Astrocyte (in vitro differentiated cells and primary cell): ENCODE measurements around the gene SLC5A7.

ENCODE experiments used
- EZH2 ChIP-seq: IDR thresholded peaks from 2 replicates; pipeline ENCODE4 v1.6.1; 2012; ENCODE audit warnings: mild to moderate bottlenecking, low read length, inconsistent platforms; ENCODE audit not compliant: insufficient read depth
- TF ChIP-seq, protein P1 (sequence below): IDR thresholded peaks from 2 replicates; pipeline ENCODE4 v1.5.1; 2011; ENCODE audit warnings: low read depth, mild to moderate bottlenecking, inconsistent platforms, low read length, moderate library complexity; ENCODE audit not compliant: insufficient read depth

GRCh38 chr2:108031471-108031941, 45.2 kb downstream of the SLC5A7 start:
- TF ChIP-seq, protein P1, sequence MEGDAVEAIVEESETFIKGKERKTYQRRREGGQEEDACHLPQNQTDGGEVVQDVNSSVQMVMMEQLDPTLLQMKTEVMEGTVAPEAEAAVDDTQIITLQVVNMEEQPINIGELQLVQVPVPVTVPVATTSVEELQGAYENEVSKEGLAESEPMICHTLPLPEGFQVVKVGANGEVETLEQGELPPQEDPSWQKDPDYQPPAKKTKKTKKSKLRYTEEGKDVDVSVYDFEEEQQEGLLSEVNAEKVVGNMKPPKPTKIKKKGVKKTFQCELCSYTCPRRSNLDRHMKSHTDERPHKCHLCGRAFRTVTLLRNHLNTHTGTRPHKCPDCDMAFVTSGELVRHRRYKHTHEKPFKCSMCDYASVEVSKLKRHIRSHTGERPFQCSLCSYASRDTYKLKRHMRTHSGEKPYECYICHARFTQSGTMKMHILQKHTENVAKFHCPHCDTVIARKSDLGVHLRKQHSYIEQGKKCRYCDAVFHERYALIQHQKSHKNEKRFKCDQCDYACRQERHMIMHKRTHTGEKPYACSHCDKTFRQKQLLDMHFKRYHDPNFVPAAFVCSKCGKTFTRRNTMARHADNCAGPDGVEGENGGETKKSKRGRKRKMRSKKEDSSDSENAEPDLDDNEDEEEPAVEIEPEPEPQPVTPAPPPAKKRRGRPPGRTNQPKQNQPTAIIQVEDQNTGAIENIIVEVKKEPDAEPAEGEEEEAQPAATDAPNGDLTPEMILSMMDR, result no peak
- no peak for TF ChIP-seq EZH2
